Liver (tissue), 9 donors: ENCODE results near the gene CCDC187. TPM values are rescaled to one million over a fixed set of nuclear protein-coding genes. Genes with fewer than 3 reads are reported as not detected.

ENCODE experiments used
- DNase-seq: peaks from one replicate; pipeline ENCODE4 v3.0.0-alpha.2; 2017; ENCODE audit warnings: low spot score
- H3K27ac ChIP-seq, 2 donors: one replicate each; pipeline ENCODE4 v1.7.0; 2013; ENCODE audit warnings: inconsistent platforms in 2 of 2, low read length in 2 of 2, control low read depth in 1 of 2, low read depth in 1 of 2, mild to moderate bottlenecking in 1 of 2
- H3K27me3 ChIP-seq, 4 donors: one replicate each; pipeline versions ENCODE4 v1.6.1 to v1.7.0; 2013; ENCODE audit warnings: low read length in 3 of 4, inconsistent platforms in 1 of 4, mild to moderate bottlenecking in 1 of 4, moderate library complexity in 1 of 4; ENCODE audit not compliant: control insufficient read depth in 4 of 4, insufficient read depth in 4 of 4
- H3K36me3 ChIP-seq, 4 donors: one replicate each; pipeline versions ENCODE4 v1.6.1 to v1.7.0; 2013; ENCODE audit warnings: low read length in 3 of 4, mild to moderate bottlenecking in 3 of 4, low read depth in 1 of 4, moderate library complexity in 1 of 4; ENCODE audit not compliant: control insufficient read depth in 4 of 4, insufficient read depth in 3 of 4
- H3K4me1 ChIP-seq, 4 donors: one replicate each; pipeline versions ENCODE4 v1.6.1 to v1.7.0; 2013; ENCODE audit warnings: low read length in 3 of 4, mild to moderate bottlenecking in 3 of 4, moderate library complexity in 1 of 4; ENCODE audit not compliant: control insufficient read depth in 4 of 4, insufficient read depth in 4 of 4
- H3K4me3 ChIP-seq, 3 donors: one replicate each; pipeline versions ENCODE4 v1.6.1 to v1.7.0; 2013; ENCODE audit warnings: low read length in 3 of 3, control low read depth in 1 of 3, low read depth in 1 of 3, mild to moderate bottlenecking in 1 of 3
- H3K9ac ChIP-seq, 2 donors: one replicate each; pipeline ENCODE4 v1.7.0; 2013; ENCODE audit warnings: low read length in 2 of 2, mild to moderate bottlenecking in 2 of 2, moderate library complexity in 2 of 2, control low read depth in 1 of 2, low read depth in 1 of 2
- H3K9me3 ChIP-seq, 4 donors: one replicate each; pipeline versions ENCODE4 v1.6.1 to v1.7.0; 2013; ENCODE audit warnings: low read length in 3 of 4; ENCODE audit not compliant: control insufficient read depth in 4 of 4
- EGR1 ChIP-seq, 2 donors: IDR thresholded peaks; 2 replicates each; pipeline ENCODE4 v1.6.1; 2016 to 2018; ENCODE audit warnings: antibody characterized with exemption in 2 of 2, low read depth in 2 of 2
- FOXA1 ChIP-seq: IDR thresholded peaks from 2 replicates; pipeline ENCODE4 v1.6.1; 2016; ENCODE audit warnings: antibody characterized with exemption
- HNF4G ChIP-seq: IDR thresholded peaks from 2 replicates; pipeline ENCODE4 v1.6.1; 2016; ENCODE audit warnings: antibody characterized with exemption
- RAD21 ChIP-seq, 2 donors: IDR thresholded peaks; 2 replicates each; pipeline ENCODE4 v1.6.1; 2016; ENCODE audit warnings: antibody characterized with exemption in 2 of 2, mild to moderate bottlenecking in 2 of 2
- REST ChIP-seq: IDR thresholded peaks from 2 replicates; pipeline ENCODE4 v1.6.1; 2016; ENCODE audit warnings: antibody characterized with exemption, mild to moderate bottlenecking
- RXRA ChIP-seq, 2 donors: IDR thresholded peaks; 2 replicates each; pipeline ENCODE4 v1.6.1; 2017 to 2018; ENCODE audit warnings: antibody characterized with exemption in 2 of 2, mild to moderate bottlenecking in 1 of 2
- SP1 ChIP-seq: IDR thresholded peaks from 2 replicates; pipeline ENCODE4 v1.6.1; 2018; ENCODE audit warnings: antibody characterized with exemption, mild to moderate bottlenecking
- TAF1 ChIP-seq: conservative IDR thresholded peaks from 2 replicates; pipeline ENCODE4 v1.6.1; 2016; ENCODE audit warnings: antibody characterized with exemption, mild to moderate bottlenecking
- YY1 ChIP-seq: IDR thresholded peaks from 2 replicates; pipeline ENCODE4 v1.6.1; 2016; ENCODE audit warnings: antibody characterized with exemption, mild to moderate bottlenecking
- WGBS: extraction: QIAGEN DNeasy Blood & Tissue Kit; methylation state at CpG from one replicate; pipeline ENCODE4 v1.1.7; 2013; 5-methylcytosine and 5-hydroxymethylcytosine counted together
- polyA plus RNA-seq, 2 donors: library from polyadenylated mRNA; stranded (reverse) in 1 of 2; unstranded in 1 of 2; fragments of 200-250 nt in 1 of 2; fragments of >200 nt in 1 of 2; fragmentation: Nextera tagmentation in 1 of 2; extraction: Ambion mirVana in 1 of 2; gene quantifications; one replicate each; pipeline versions ENCODE4 v1.2.1 to v1.2.3, GENCODE V29; 2013 to 2015
- total RNA-seq, 2 donors: library from RNA; depleted of rRNA; stranded (reverse); fragments of >200 nt; gene quantifications; one replicate each; pipeline ENCODE4 v1.2.3, GENCODE V29; 2014
- donor health status: healthy.
- donor health status: healthy.
- donor health status: healthy.
- donor health status: healthy.
- donor health status: healthy.

The CCDC187 gene
- total and polyA plus RNA-seq, 4 donors: 0.05 TPM; not detected in 3

DNA sequence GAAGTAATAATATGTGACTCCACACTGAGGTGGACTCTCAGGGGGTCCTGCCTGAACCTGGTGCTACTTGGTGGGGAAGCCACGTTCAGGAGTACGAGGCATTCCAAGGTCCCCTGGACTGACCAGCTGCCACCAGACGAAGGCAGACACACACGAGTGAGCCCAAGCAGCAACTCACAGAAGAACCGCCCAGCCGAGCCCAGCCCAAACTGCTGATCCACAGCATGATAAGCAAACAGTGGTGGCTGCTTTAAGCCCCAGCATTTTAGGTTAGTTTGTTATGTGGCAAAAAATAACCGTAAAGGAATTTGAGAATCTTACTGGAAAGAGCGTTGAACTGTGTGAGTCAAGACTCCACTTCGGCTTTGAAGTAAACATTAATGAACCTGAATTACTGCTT is 90.2 kb downstream of the CCDC187 start (continued):
- TF ChIP-seq REST: no peak
- no peak for TF ChIP-seq FOXA1

DNA sequence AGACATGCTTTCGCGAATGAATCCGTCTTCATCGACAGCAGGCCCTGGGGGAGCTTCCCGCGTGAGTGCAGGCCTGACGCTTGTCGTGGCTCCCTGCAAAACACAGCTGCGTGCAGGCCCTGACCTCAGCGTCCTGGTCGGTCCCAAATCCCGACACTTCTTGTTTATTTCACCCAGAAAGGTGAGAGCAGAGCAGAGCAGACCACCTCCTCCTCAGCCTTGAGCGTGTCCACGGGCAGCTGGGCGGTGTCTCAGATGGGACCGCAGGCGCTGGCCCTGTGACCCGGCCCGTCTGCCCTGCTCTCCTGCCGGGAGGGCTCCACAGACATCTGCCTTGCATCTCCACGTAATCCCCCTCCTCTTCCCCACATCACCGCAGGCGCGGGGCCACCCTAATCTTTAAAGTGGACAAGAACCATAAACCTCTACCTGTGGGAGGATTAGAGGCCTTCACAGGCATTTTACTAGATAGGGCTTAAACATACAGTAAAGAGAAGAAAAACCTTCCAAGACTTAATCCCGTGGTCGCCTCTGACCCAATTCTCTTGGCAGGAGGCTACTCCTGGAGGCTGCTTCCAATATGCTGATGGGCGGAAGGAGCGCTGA is 91.4 kb downstream of the CCDC187 start:
- H3K36me3 ChIP-seq: peaks cover 5 to 45% (median 18%) of the 10 kb centered on the region in 4 donors
- WGBS: 97% methylated on average over 28 of the region's 28 CpGs

DNA sequence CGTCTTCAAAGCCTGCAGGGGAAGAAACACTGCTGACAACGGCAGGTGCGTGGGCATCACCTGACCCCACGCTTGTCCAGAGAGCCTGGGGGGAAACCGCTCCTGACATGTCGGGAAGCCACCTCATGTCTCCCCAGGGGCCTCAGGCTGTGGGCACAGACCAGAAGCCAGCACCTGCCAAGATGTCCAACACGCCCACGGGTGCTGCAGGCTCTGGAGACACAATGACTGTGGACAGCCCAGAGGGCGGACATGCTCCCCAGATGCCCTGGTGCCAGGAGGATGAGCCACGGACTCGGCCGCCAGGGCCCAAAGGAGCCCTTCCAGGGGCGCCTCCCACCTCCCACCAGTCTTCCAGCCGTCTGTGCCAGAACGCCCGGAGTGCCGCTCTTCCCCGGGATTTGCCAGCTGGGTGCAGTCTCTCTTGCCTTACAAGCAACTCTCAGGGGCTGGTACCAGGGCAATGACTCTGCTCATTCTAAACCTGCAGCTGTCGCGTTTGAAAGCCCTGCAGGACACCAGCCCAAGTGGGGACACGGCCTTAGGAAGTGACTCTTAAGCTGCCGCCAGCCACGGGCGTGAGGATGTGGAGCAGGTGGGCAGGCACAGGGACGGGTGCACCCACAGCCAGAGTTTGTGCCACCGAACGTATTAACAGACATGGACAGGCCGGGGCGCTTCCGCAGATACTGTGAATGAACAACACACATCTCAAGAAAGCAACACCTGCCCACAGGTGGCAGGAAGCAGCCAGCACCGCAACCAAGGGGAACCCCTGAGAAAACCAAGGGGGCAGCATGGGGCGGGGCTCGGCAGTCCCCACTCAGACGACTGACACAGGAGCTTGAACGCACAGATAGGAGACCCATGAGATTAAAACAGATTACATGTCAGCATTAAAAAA is 92.2 kb downstream of the CCDC187 start:
- Histone ChIP-seq H3K36me3 (peaks cover 5 to 45% (median 18%) of the 10 kb centered on the region in 4 donors), H3K27ac (no peak overlapping the region), H3K4me1 (peaks cover 0 to 10% (median 2%) of the 10 kb centered on the region in 4 donors), H3K9ac (no peak overlapping the region), H3K9me3 (peaks cover 0 to 4% (median 0%) of the 10 kb centered on the region in 4 donors), H3K4me3 (no peak overlapping the region), H3K27me3 (no peaks in the 10 kb centered on the region)
- no peak for DNase-seq
- TF ChIP-seq TAF1 (no peak), FOXA1 (no peak), RXRA (IDR thresholded peaks at IDR 0.05) (no peak), YY1 (no peak), HNF4G (no peak), EGR1 (IDR thresholded peaks at IDR 0.05; ENCODE audit: low read depth in 2 of 2) (no peak), SP1 (no peak)
- WGBS: 95% methylated on average over 35 of the region's 35 CpGs

More for the DNA sequence above, 91.4 kb downstream of the CCDC187 start:
- no peak for DNase-seq
- H3K9me3 ChIP-seq: peaks cover 0 to 4% (median 0%) of the 10 kb centered on the region in 4 donors
- no peak overlapping the region for H3K4me3 ChIP-seq
- H3K27me3 ChIP-seq: no peaks in the 10 kb centered on the region
- no peak overlapping the region for H3K27ac ChIP-seq
- TF ChIP-seq RAD21 (IDR thresholded peaks at IDR 0.05): no peak
- no peak overlapping the region for H3K9ac ChIP-seq
- H3K4me1 ChIP-seq: peaks cover 0 to 4% (median 1%) of the 10 kb centered on the region in 4 donors

GRCh38 chr9:136211006-136211405 is 92.9 kb downstream of the CCDC187 start:
- Histone ChIP-seq H3K36me3 (peaks cover 5 to 42% (median 18%) of the 10 kb centered on the region in 4 donors), H3K4me1 (peaks cover 0 to 10% (median 4%) of the 10 kb centered on the region in 4 donors), H3K9me3 (peaks cover 0 to 4% (median 0%) of the 10 kb centered on the region in 4 donors), H3K4me3 (no peak overlapping the region), H3K9ac (no peak overlapping the region), H3K27me3 (no peaks in the 10 kb centered on the region), H3K27ac (no peak overlapping the region)
- TF ChIP-seq REST: no peak
- WGBS: 95% methylated on average over 15 of the region's 15 CpGs
- no peak for DNase-seq
